Measurements from ENCODE around the gene TRIO. TPM values are rescaled to one million over a fixed set of nuclear protein-coding genes. Genes with fewer than 3 reads are reported as not detected.

TRIO gene
- polyA plus RNA-seq, 2 donors = 10.3 to 22.8 TPM

- Histone ChIP-seq H3K4me3 (ENCODE audit: low read depth in 1 of 2, low read length in 2 of 2) (no peak overlapping the region), H3K27me3 (ENCODE audit: control insufficient read depth in 1 of 2, insufficient read depth in 2 of 2, low read length in 2 of 2) (no peaks in the 10 kb centered on the region), H3K27ac (ENCODE audit: low read depth in 2 of 2, low read length in 1 of 2) (no peak overlapping the region), H3K36me3 (ENCODE audit: control insufficient read depth in 2 of 2, insufficient read depth in 2 of 2, low read length in 1 of 2) (peaks cover 13 to 35% of the 10 kb centered on the region in 2 donors), H3K9me3 (ENCODE audit: control insufficient read depth in 2 of 2, insufficient read depth in 1 of 2, low read depth in 1 of 2, low read length in 1 of 2) (no peaks in the 10 kb centered on the region), H3K4me1 (ENCODE audit: control insufficient read depth in 2 of 2, insufficient read depth in 2 of 2, low read length in 1 of 2) (peaks cover 0 to 4% of the 10 kb centered on the region in 2 donors)
- WGBS, 2 donors = 85 to 89% methylated on average over 1 of the region's 1 CpG
Observed at GRCh38 chr5:14364096-14364495, 221.0 kb downstream of the TRIO start.

DNA sequence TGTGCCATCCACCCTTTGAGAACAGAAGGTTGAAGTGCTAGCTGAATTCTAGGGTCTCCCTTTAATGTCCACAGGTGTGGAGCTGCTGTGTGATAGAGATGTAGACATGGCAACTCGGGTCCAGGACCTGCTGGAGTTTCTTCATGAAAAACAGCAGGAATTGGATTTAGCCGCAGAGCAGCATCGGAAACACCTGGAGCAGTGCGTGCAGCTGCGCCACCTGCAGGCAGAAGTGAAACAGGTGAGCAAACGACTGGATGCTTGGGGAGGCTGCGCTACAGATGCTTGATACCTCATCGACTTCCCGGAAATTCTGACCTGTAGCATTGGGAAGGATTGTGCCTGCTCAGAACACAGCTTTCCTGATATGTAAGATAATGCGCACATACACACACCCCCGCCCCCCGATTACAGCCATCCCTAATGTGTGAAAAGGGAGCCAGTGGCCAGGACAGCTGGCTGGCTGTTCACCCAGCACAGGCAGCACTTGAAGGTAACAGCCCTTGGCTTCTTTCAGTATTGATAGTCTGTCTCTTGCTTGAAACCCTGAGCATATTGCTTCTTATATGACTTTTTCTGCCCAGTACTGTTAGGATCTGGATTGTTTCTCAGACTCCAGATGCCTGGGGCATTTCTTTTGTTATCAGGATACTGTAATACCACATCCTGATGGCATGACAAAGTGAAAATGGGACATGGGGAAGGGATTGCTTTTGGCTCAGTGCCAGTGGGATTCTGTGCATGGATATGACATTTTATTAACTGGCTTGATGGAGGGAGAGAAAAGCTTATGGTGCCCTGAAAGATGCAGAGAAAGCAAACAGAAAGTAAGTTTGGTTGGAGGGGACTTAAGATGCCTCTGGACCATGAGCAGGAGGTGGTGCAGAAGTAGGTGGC, 221.7 kb downstream of the TRIO start:
- Histone ChIP-seq H3K27me3 (ENCODE audit: control insufficient read depth in 1 of 2, insufficient read depth in 2 of 2, low read length in 2 of 2) (no peaks in the 10 kb centered on the region), H3K27ac (ENCODE audit: low read depth in 2 of 2, low read length in 1 of 2) (no peak overlapping the region), H3K9me3 (ENCODE audit: control insufficient read depth in 2 of 2, insufficient read depth in 1 of 2, low read depth in 1 of 2, low read length in 1 of 2) (no peaks in the 10 kb centered on the region), H3K4me1 (ENCODE audit: control insufficient read depth in 2 of 2, insufficient read depth in 2 of 2, low read length in 1 of 2) (peaks cover 0 to 4% of the 10 kb centered on the region in 2 donors), H3K4me3 (ENCODE audit: low read depth in 1 of 2, low read length in 2 of 2) (no peak overlapping the region), H3K36me3 (ENCODE audit: control insufficient read depth in 2 of 2, insufficient read depth in 2 of 2, low read length in 1 of 2) (peaks cover 13 to 36% of the 10 kb centered on the region in 2 donors)
- WGBS, 2 donors = 79 to 86% methylated on average over 12 of the region's 12 CpGs

- Histone ChIP-seq H3K4me1 (ENCODE audit: control insufficient read depth in 2 of 2, insufficient read depth in 2 of 2, low read length in 1 of 2) (peaks cover 0 to 4% of the 10 kb centered on the region in 2 donors), H3K9me3 (ENCODE audit: control insufficient read depth in 2 of 2, insufficient read depth in 1 of 2, low read depth in 1 of 2, low read length in 1 of 2) (no peaks in the 10 kb centered on the region), H3K4me3 (ENCODE audit: low read depth in 1 of 2, low read length in 2 of 2) (no peak overlapping the region), H3K27ac (ENCODE audit: low read depth in 2 of 2, low read length in 1 of 2) (no peak overlapping the region), H3K36me3 (ENCODE audit: control insufficient read depth in 2 of 2, insufficient read depth in 2 of 2, low read length in 1 of 2) (peaks cover 13 to 33% of the 10 kb centered on the region in 2 donors), H3K27me3 (ENCODE audit: control insufficient read depth in 1 of 2, insufficient read depth in 2 of 2, low read length in 2 of 2) (no peaks in the 10 kb centered on the region)
- WGBS, 2 donors = 69 to 75% methylated on average over 2 of the region's 2 CpGs
Observed at GRCh38 chr5:14365831-14366430, 222.8 kb downstream of the TRIO start.

DNA sequence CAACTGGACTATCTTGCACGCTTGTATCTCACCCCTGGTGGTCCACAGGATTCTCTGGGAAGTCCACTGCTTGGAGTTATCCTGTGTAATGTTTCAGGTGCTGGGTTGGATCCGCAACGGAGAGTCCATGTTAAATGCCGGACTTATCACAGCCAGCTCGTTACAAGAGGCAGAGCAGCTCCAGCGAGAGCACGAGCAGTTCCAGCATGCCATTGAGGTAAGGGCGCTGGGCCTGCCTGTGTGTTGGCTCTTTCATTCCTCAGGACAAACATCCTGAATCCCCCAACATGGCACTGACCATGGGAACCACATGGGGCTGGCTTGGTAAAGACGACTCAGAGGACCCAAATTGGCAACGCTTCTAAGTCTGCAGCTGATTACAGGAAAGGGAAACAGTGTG, 223.6 kb downstream of the TRIO start:
- H3K4me1 ChIP-seq (ENCODE audit: control insufficient read depth in 2 of 2, insufficient read depth in 2 of 2, low read length in 1 of 2) = peaks cover 0 to 4% of the 10 kb centered on the region in 2 donors
- no peak overlapping the region for H3K4me3 ChIP-seq (ENCODE audit: low read depth in 1 of 2, low read length in 2 of 2)
- H3K36me3 ChIP-seq (ENCODE audit: control insufficient read depth in 2 of 2, insufficient read depth in 2 of 2, low read length in 1 of 2) = peaks cover 8 to 33% of the 10 kb centered on the region in 2 donors
- no peaks in the 10 kb centered on the region for H3K9me3 ChIP-seq (ENCODE audit: control insufficient read depth in 2 of 2, insufficient read depth in 1 of 2, low read depth in 1 of 2, low read length in 1 of 2)
- H3K27ac ChIP-seq (ENCODE audit: low read depth in 2 of 2, low read length in 1 of 2) = no peak overlapping the region
- no peaks in the 10 kb centered on the region for H3K27me3 ChIP-seq (ENCODE audit: control insufficient read depth in 1 of 2, insufficient read depth in 2 of 2, low read length in 2 of 2)
- 84 to 91% methylated on average over 10 of the region's 10 CpGs for WGBS, 2 donors

DNA sequence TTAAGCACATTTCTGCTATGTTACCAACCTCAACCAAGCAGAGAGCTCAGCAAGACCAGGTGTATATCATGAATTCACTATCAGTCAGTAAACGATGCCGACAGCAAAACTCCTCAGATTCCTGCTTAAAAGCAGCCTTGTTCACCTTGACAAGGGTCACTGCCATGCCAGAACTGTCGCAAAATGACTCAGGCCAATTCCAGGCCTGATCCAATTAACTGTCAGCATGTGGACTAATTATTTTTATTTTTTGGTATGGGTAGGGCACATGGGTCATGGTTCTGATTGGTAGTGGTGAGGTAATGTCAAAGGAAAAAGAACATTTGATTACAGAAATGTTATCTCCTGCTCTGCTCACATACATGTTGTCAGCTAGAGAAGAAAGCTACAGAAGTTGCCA, 224.2 kb downstream of the TRIO start:
- no peaks in the 10 kb centered on the region for H3K27me3 ChIP-seq (ENCODE audit: control insufficient read depth in 1 of 2, insufficient read depth in 2 of 2, low read length in 2 of 2)
- no peaks in the 10 kb centered on the region for H3K9me3 ChIP-seq (ENCODE audit: control insufficient read depth in 2 of 2, insufficient read depth in 1 of 2, low read depth in 1 of 2, low read length in 1 of 2)
- WGBS, 2 donors = 86 to 95% methylated on average over 3 of the region's 3 CpGs
- H3K36me3 ChIP-seq (ENCODE audit: control insufficient read depth in 2 of 2, insufficient read depth in 2 of 2, low read length in 1 of 2) = peaks cover 8 to 33% of the 10 kb centered on the region in 2 donors
- no peak overlapping the region for H3K4me3 ChIP-seq (ENCODE audit: low read depth in 1 of 2, low read length in 2 of 2)
- peaks cover 0 to 4% of the 10 kb centered on the region in 2 donors for H3K4me1 ChIP-seq (ENCODE audit: control insufficient read depth in 2 of 2, insufficient read depth in 2 of 2, low read length in 1 of 2)
- no peak overlapping the region for H3K27ac ChIP-seq (ENCODE audit: low read depth in 2 of 2, low read length in 1 of 2)

- no peaks in the 10 kb centered on the region for H3K9me3 ChIP-seq (ENCODE audit: control insufficient read depth in 2 of 2, insufficient read depth in 1 of 2, low read depth in 1 of 2, low read length in 1 of 2)
- peaks cover 3 to 30% of the 10 kb centered on the region in 2 donors for H3K36me3 ChIP-seq (ENCODE audit: control insufficient read depth in 2 of 2, insufficient read depth in 2 of 2, low read length in 1 of 2)
- whole genome bisulfite sequencing, 2 donors = 87 to 91% methylated on average over 6 of the region's 6 CpGs
- H3K27me3 ChIP-seq (ENCODE audit: control insufficient read depth in 1 of 2, insufficient read depth in 2 of 2, low read length in 2 of 2) = no peaks in the 10 kb centered on the region
- no peak overlapping the region for H3K27ac ChIP-seq (ENCODE audit: low read depth in 2 of 2, low read length in 1 of 2)
- no peak overlapping the region for H3K4me3 ChIP-seq (ENCODE audit: low read depth in 1 of 2, low read length in 2 of 2)
- H3K4me1 ChIP-seq (ENCODE audit: control insufficient read depth in 2 of 2, insufficient read depth in 2 of 2, low read length in 1 of 2) = peaks cover 2 to 3% of the 10 kb centered on the region in 2 donors
Observed at GRCh38 chr5:14369780-14370179, 226.6 kb downstream of the TRIO start.

- WGBS, 2 donors = 81 to 84% methylated on average over 5 of the region's 5 CpGs
- H3K36me3 ChIP-seq (ENCODE audit: control insufficient read depth in 2 of 2, insufficient read depth in 2 of 2, low read length in 1 of 2) = peaks cover 3 to 25% of the 10 kb centered on the region in 2 donors
Observed at GRCh38 chr5:14370386-14370785, 227.2 kb downstream of the TRIO start.

DNA sequence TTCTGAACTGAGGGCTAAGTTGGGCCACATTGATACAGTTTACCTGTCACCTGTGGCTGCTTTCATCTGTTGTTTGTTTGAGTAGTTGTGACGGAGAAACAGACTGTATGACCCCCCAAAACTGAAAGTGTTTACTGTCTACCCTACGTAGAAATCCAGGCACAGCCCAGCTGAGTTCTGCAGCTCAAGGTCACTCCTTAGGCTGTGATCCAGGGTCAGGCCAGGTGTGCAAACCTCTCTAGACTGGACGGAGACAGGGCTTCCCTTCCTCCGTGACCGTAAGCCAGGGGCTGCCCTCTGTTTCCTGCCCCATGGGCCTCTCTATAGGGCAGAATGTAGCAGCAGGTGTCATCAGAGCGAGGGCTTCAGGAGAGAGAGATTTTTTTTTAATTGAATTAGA, 230.5 kb downstream of the TRIO start:
- 71 to 77% methylated on average over 6 of the region's 6 CpGs for WGBS, 2 donors
- H3K27ac ChIP-seq (ENCODE audit: low read depth in 2 of 2, low read length in 1 of 2) = no peak overlapping the region
- H3K36me3 ChIP-seq (ENCODE audit: control insufficient read depth in 2 of 2, insufficient read depth in 2 of 2, low read length in 1 of 2) = peaks cover 8 to 19% of the 10 kb centered on the region in 2 donors
- no peak overlapping the region for H3K4me3 ChIP-seq (ENCODE audit: low read depth in 1 of 2, low read length in 2 of 2)
- peaks cover 0 to 3% of the 10 kb centered on the region in 2 donors for H3K4me1 ChIP-seq (ENCODE audit: control insufficient read depth in 2 of 2, insufficient read depth in 2 of 2, low read length in 1 of 2)
- H3K27me3 ChIP-seq (ENCODE audit: control insufficient read depth in 1 of 2, insufficient read depth in 2 of 2, low read length in 2 of 2) = no peaks in the 10 kb centered on the region
- no peaks in the 10 kb centered on the region for H3K9me3 ChIP-seq (ENCODE audit: control insufficient read depth in 2 of 2, insufficient read depth in 1 of 2, low read depth in 1 of 2, low read length in 1 of 2)

More at GRCh38 chr5:14370386-14370785, 227.2 kb downstream of the TRIO start:
- Histone ChIP-seq H3K4me3 (ENCODE audit: low read depth in 1 of 2, low read length in 2 of 2) (no peak overlapping the region), H3K9me3 (ENCODE audit: control insufficient read depth in 2 of 2, insufficient read depth in 1 of 2, low read depth in 1 of 2, low read length in 1 of 2) (no peaks in the 10 kb centered on the region), H3K4me1 (ENCODE audit: control insufficient read depth in 2 of 2, insufficient read depth in 2 of 2, low read length in 1 of 2) (peaks cover 0 to 3% of the 10 kb centered on the region in 2 donors), H3K27ac (ENCODE audit: low read depth in 2 of 2, low read length in 1 of 2) (no peak overlapping the region), H3K27me3 (ENCODE audit: control insufficient read depth in 1 of 2, insufficient read depth in 2 of 2, low read length in 2 of 2) (no peaks in the 10 kb centered on the region)

- H3K9me3 ChIP-seq (ENCODE audit: control insufficient read depth in 2 of 2, insufficient read depth in 1 of 2, low read depth in 1 of 2, low read length in 1 of 2) = no peaks in the 10 kb centered on the region
- WGBS, 2 donors = 54 to 55% methylated on average over 8 of the region's 8 CpGs
- H3K4me1 ChIP-seq (ENCODE audit: control insufficient read depth in 2 of 2, insufficient read depth in 2 of 2, low read length in 1 of 2) = peaks cover 0 to 3% of the 10 kb centered on the region in 2 donors
- H3K4me3 ChIP-seq (ENCODE audit: low read depth in 1 of 2, low read length in 2 of 2) = no peak overlapping the region
- H3K27me3 ChIP-seq (ENCODE audit: control insufficient read depth in 1 of 2, insufficient read depth in 2 of 2, low read length in 2 of 2) = no peaks in the 10 kb centered on the region
- H3K36me3 ChIP-seq (ENCODE audit: control insufficient read depth in 2 of 2, insufficient read depth in 2 of 2, low read length in 1 of 2) = peaks cover 11 to 19% of the 10 kb centered on the region in 2 donors
- H3K27ac ChIP-seq (ENCODE audit: low read depth in 2 of 2, low read length in 1 of 2) = no peak overlapping the region
Observed at GRCh38 chr5:14374100-14374499, 231.0 kb downstream of the TRIO start.

Measured in esophagus (tissue), 2 donors.